Forelimb muscle (tissue), 1 donor: ENCODE data around the gene LDB2. TPM values are rescaled to one million over a fixed set of nuclear protein-coding genes. Genes with fewer than 3 reads are reported as not detected.

Experiments
- DNase-seq: peaks from one replicate; pipeline ENCODE4 v3.0.0-alpha.2; 2013; ENCODE audit warnings: low read depth
- polyA plus RNA-seq: library from polyadenylated mRNA; unstranded; fragments of 120-200 nt; gene quantifications from one replicate; pipeline ENCODE4 v1.2.1, GENCODE V29; 2013; ENCODE audit not compliant: insufficient read length

The LDB2 gene
- polyA plus RNA-seq, 1 donor, result 36.6 TPM

DNA sequence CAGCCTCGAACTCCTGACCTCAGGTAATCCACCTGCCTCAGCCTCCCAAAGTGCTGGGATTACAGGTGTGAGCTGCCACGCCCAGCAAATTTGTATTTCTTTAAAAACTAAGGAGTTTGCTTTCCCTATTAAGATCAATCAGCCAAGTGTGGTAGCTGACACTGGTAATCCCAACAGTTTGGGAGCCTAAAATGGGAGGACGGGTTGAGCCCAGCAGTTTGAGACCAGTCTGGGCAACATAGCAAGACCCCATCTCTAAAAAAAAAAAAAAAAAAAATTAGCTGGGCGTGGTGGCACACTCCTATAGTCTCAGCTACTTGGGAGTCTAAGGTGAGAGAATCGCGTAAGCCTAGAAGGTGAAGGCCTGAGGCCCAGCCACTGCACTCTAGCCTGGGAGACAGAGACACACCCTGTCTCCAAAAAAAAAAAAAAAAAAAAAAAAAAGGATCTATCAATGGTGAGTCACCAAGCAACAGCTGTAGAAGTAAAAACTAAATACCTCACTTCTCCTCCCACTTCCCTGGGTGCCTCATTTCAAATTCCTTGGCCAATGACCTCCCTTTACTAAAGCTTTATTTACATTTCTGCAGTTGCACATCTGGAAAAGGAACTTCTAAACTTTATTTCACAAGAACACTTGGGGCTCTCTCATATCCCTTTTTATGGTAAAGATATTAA, 54.5 kb downstream of the LDB2 start:
- peak; percentile 35 for DNase-seq

DNA sequence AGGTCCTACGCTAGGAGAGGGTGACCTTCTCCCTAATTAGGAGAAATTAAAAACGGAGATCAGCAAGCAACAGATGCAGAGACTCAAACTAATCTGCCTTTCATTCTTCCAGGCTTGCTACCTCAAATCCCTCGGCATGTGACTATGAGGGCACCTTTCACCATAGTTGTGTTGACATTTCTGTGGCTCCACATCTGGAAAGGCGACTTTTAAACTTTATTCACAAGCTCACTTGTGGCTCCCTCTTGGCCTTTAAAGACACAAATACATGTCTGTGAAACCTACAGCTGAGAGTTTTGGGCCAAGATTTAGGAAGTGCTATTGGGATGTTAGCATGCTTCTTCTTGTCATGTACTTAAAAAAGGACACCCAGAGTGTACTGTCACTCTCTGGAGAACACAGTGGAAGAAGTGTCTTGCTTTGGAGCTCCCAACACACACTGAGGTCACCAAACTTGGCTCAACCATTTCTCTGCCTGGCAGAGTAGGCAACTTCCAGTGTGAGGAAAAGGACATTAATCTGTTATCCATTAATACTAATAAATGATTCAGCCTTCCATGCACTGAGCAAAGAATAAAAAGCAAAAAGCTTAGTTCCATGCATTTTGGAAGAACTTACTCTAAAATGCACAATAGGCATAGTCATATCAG, 60.1 kb downstream of the LDB2 start:
- DNase-seq, result no peak

DNA sequence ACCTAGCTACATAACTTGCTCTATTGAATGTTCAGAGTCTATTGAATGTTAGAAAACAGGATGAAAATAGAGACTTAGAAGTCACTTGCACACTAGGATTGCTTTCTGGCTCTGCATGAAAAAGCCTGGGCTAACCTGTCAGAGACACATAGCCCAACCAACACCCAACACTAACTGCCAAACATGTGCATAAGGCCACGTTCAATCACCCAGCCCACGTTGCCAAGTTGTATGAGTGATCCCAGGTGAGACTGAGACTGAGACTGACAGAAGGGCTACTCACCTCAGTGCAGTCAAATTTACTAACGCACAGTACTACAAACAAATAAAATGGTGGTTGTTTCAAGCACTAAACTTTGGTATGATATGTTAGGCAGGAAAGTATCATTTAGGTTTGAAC, 61.0 kb downstream of the LDB2 start:
- no peak for DNase-seq

DNA sequence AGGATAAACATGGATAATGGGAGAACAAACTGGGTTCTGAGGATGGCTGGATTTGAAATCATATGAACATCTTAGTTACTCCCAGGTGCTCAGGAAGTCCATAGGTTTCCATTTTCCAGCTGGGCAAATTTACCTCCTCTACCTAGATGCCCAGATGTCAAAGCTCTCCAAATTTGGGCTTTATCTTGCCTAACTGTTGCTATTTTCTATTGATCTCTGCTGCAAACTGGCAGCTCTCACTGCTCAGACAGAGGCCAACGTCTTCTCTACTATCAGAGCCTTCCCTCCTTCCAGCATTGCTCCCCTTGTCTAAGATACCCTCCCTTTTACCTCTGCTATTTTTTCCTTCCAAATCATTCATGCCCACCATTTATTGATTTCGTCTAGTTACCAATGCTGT, 62.1 kb downstream of the LDB2 start:
- DNase-seq, result no peak

DNA sequence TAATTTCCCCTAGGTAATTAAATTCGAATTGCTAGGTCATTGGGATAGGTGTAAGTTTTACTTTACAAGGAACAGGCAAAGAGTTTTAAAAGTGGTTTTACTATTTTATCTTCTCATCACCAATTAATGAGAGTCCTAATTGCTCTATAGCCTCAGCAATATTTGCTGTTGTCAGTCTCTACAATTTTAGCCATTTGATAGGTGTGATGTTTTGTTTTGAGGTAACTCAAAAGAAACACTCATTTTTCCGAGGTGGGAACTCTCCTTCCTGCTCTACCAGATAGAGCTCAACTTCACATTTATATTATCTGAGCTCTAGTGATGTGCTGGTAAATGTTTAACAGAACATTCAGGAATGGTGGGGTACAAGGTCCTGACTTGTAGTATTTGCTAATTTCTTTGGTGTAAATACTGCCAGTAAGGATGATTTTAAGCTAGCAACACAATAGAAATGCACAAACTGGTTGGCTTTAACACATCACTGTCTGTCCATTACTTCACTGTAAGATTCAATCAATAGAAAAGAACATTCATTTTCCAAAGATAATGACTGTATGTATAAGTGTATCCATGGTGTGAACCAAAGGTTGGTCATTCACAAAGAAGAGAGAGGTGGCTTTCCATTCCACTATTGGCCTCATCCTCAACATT, 62.7 kb downstream of the LDB2 start:
- no peak for DNase-seq

DNA sequence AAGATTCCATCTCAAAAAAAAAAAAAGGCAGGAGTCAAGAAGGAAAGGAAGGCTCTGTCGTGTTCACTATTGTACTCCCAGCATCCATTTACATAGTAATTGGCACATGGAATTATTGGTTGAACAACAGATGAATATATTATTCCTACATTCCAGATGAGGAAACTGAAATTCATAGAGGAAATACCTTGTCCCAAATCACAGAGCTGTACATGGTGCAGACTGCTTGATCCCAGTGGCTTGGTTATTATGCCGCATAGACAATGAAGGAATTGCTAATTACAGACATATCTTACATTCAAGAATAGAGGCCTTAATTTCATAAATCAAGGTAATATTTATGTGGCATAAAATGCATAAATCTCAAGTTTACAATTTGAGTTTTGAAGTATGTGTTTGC, 63.6 kb downstream of the LDB2 start:
- DNase-seq, result no peak

DNA sequence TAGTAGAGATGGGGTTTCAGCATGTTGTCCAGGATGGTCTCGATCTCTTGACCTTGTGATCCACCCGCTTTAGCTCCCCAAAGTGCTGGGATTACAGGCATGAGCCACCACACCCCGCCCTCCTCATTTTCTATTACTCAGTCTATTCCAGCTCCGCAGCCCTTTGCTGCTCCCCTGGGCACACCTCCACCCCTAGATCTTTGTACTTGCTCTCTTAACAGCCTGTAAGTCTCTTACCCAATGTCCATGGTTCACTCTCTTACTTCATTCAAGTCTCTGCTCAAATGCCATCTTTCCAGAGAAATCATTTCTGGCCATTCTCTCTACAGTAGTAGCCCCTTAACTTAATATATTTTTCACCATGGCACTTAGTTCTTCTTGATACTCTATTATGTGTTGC, 64.7 kb downstream of the LDB2 start:
- DNase-seq, result no peak

DNA sequence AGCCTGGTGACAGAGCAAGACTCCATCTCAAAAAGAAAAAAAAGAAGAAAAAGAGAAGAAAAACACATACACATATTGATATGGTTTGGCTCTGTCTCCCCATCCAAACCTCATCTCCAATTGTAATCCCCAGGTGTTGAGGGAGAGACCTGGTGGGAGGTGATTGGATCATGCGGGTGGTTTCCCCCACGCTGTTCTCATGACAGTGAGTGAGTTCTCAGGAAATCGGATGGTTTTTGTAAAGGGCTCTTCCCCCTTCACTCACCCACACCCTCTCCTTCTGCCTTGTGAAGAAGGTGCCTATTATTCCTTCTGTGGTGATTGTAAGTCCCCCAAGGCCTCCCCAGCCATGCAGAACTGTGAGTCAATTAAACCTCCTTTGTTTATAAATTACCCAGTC, 68.4 kb downstream of the LDB2 start:
- DNase-seq, result no peak

DNA sequence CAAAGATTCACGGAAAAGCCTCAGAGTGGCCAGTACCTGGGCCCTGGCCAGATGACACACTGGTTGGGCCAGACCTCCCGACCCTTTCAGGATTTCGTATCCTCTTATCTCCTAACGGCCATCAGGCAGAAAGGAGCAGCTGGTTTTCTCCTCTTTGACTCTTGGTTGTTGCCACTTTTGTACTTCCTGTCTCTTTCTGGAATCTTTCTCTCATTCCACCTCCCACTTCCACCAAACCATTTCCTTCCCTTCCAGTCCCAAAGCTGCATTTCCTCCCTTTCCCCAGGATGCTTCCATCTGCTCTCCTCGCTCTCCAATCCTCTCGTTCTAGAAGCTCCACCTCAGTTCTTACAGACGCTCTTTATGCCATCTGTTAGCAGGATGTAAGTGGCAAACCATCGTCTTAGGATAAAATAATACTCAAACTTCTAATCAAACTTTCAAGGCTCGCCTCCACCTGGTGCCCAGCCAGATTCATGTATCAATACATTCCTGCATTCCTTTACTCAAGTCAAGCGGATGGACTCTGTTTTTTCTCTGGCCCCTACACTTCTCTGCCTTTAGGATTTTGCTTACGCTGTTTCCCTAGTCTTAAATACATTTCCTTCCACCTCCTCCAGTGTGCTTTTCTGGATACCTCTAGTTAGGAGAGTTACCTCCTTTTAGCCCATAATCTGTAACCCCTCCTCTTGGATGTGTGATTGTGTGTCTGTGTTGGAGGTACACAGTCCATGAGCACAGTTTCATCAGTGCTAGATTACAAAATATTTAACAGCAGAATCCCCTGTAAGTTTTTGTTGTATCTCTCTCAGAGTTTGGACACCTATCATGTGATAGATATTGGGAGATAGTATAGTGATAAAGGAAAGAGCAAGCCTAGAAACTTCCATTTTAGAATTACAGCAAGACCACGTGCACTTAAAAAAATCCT, 70.4 kb downstream of the LDB2 start:
- DNase-seq, result no peak

DNA sequence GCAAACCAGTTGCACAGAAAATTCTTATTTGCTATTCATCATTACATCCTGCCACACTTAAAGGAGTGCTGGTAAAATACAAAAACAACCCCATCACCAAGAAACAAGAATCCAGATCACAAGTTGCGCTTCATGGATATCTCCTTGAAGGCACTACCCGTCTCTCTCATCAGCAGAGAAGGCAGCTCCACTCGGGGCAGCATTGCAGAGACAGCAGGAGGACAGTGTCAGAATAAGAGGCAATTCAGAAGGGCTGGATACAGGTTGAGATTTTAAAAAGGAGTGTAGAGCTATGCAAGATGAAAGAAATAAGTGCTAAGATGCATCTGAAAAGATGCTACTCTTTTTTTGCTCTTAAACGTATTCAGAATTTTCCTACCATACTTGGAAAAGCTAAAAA, 71.4 kb downstream of the LDB2 start:
- DNase-seq, result no peak

DNA sequence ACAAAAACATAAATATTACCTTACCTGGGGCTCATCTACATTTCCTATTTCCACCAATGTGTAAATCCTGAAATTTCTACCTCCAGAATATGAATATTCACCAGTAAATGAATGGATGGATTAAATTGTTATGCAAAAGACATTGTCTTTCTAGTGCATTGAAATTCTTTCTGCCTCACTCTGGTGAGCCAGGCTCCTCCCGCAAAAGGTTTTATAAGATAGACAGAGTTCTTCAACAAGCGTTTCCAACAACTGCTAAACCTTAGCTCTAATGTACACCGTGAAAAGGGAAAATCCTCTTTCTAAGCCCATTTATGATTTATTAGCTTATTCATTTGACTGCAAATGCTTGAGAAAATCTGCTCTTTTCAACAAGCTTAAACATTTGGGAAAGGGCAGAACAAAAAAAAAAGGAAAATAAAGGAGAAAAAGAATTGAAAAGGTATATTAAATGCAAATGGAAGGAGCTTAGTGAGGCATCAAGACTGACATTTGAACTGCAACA, 72.0 kb downstream of the LDB2 start:
- DNase-seq, result no peak

DNA sequence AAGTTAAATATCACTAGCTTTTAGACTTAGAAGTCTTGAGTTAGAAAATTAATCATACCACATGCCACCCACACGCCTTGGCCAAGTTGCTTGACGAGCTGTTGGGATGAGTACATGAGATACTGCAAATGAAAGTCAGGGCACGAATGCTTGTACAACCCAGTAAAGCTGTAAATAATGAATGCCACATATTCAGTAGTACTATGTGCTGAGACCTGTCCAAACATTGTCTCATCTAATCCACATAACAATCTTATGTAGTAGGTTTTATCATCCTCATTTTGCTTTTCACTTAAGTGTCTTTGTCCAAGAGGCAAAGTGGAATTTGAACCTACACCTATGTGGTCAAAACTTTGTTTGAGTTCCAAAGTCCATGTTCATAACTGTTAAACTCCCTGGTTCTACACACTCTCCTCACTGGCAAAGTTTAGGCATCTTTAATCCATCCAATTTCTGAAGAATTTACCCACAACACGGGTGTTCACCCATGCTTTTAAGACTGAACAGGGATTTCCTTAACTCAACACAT, 74.1 kb downstream of the LDB2 start:
- DNase-seq, result no peak

DNA sequence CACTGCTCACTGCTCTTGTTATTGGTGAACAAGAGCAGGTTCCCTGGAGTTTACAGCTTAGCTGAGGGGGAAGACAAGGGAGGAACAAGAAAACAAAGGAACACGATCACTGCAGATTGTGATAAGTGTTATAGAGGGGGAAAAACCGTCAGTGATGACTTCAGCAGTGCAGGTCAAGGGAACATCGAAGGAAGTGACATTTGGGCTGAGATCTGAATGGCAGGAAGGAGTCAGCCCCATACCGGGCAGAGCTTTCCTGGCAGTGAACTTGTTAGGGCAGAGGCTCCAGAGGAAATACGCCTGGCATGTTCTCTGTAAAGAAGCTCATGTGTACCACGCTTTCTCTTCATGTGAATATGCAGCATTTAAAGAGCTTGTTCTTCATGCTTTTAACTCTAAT, 78.1 kb downstream of the LDB2 start:
- no peak for DNase-seq

DNA sequence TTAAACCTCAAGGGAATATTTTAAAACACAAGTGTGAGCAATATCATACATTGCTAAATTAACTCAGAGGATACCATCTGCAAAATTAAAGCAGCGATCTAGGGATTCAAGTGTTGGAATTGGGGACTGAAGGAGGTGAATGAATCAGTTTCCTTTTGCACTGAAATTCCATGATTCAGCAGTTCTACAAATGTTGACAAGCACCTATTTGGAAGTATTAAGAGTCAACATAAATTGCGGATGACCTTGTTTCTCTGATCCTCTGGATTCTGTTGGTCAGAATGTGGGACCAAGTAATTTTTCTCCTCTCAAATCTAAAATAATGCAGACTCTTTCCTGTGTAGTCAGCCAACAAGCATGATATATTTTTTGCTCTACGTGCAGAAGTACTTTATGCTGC, 78.8 kb downstream of the LDB2 start:
- DNase-seq, result no peak

DNA sequence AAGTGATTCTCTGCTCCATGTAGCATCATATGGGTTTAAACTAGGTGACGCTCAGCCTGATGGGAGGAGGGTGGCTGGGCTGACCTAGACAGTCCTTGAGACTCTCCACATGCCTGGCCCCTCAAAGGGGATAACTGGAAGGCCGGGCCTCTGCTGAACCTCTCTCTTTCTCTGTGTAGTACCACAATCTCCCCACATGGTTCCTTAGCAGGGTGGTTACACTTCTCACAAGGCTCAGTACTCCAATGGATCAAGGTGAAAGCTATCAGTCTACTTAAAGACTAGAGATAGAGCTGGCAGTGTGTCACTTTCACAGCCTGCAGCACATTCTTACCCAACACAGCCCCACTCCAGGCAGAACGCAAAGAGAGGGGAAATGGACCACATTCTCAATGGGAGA, 80.4 kb downstream of the LDB2 start:
- DNase-seq, result no peak

DNA sequence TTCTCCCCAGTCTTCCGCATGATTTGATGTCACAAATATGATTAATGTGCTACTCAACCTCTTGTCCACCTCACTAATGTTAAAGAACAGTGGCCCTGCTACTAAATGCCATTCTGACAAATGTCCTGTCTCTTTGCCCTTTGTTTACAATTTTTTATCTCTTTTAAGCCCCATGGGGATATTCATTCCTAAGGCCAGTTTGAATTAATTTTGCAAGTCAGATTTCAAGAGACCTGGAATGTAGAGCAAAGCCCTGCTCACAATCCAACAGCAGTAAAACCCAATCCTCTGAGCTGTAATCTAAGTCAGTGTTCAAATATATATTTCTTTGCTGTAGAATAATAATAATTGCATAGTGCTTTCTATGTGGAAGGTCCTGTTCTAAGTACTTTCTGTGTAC, 81.2 kb downstream of the LDB2 start:
- no peak for DNase-seq

DNA sequence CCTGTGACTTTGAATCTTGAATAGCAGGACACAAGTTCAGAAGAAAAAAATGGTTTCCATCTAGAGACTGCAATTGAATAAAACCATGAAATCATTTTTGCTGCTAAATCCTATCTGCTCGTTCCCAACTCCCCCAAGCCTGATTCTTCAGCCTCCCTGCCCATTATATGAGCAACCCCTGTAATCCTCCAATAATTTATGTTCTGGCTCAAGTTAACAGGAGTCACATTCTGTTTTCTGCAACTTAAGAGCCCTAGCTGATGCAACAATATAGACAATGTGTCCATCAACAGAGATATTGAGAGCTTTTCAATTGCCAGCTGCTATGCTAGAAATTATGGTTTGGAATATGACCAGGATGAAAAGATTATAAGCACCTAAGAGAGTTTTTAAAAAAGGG, 84.1 kb downstream of the LDB2 start:
- no peak for DNase-seq

DNA sequence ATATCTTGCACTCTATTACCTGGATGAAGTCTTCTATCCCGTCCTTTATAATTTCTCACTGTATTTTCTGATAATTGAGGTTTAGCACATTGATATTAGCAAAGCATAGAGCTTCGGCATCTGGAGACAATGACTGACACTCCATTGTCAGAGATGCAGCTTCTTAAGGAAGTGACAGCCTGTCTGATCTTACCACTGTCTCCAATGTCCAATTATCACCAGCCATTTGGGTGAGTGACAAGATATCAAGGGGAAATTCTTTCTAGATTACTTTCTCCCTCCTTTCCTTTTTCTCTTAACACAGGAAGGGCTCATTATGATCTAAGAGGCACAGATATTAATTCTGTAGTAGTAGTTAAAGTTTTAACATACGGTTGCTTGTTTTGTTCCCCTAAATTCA, 86.4 kb downstream of the LDB2 start:
- DNase-seq, result no peak

DNA sequence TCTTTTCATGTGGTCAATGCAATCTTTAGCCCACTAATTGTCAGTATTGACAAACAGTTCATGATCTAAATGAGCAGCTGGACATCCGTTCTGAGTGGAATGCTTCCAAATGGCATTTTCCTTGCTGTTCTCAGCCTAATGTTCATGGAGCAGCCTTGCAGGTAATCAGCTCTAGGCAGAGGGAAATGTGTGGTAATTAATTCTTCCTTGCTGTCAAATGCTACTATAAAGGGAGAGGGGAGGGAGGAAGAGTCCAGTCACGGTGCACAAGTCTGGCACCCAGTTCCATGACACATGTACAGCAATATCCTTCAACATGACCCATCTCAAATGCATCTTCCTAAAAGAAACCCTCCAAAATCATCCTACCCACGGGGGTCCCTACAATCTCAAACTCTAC, 88.5 kb downstream of the LDB2 start:
- no peak for DNase-seq

DNA sequence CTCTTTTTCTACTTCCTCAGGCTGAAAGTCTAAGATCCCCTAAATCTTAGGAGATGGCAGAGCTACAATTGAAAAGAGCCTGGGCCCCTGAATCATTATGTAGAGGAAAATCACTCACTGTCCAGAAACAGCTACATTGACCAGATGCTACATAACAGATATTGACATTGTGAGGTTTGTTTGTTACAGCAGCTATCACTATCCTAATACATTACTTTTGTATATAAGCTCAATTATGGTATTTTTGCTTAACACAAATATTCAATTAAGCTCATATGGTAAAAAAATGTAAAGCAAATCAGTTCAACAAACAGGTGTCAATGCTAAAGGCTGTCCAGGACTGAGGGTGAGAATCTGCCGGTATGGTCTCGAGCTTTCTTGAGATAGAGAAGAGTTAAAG, 89.4 kb downstream of the LDB2 start:
- no peak for DNase-seq

DNA sequence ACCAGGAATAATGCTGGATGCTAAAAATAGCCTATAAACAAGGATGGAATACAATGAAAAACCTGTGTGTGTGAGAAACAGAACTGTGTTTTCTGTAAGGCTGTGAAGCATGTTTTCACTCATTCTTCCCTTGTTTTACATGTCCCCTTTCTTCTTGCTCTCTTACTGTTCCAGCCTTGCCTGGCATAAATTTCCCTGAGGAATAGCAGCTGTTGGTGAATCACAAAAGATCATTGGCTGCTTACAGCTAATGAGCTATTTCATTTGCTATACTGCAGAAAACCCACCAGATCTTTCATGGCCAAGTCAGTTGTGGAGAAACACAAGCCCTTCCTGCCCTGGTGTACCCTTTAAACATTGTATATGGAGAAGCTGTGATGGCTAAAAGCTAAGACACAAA, 91.1 kb downstream of the LDB2 start:
- no peak for DNase-seq

DNA sequence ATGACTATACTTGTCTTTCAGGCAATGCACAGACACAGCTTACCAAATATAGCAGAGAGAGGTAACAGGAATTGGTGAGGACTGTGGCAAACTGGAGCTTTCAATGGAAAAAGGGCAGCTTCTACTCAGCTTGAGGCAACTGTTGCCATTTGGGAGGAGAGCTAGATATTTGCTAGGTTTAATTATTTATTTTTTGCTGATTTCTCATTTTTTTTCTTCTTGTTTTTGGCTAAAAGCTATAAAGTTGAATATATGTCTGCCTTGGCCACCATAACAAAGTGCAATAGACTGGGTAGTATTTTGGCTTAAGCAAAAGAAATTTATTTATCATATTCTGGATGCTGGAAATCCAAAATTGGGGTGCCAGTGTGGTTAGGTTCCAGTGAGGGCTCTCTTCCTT, 93.9 kb downstream of the LDB2 start:
- no peak for DNase-seq
